IMR-90 (cell line): Measurements from ENCODE around the gene METTL8. TPM values are rescaled to one million over a fixed set of nuclear protein-coding genes. Genes with fewer than 3 reads are reported as not detected.

Source experiments
- ATAC-seq: fragments of 200-7000 bp; cut with Tn5 transposase; 2 replicates; pipeline ENCODE4 v1.9.1; 2020; ENCODE audit warnings: low read depth, mild to moderate bottlenecking, moderate library complexity
- BruUV-seq: library from RNA; stranded (reverse); fragments of 400-500 nt; replicated peaks from 2 replicates; lab custom pipeline; 2021; lab: Mats Ljungman, UMichigan
- CTCF ChIA-PET: fragments of 300-600 bp; formaldehyde crosslinking; extraction: SDS; loops from one replicate; lab custom pipeline; 2021; ENCODE audit warnings: antibody characterized with exemption; lab: Yijun Ruan, JAX
- POLR2A ChIA-PET: fragments of 300-600 bp; sonication (Branson Sonifier 250); formaldehyde crosslinking; loops from one replicate; lab custom pipeline; 2022; ENCODE audit warnings: antibody characterized with exemption; ENCODE audit not compliant: unreplicated experiment; lab: Charles Lee
- DNase-seq: peaks from one replicate; pipeline ENCODE4 v3.0.0; 2013
- H2AFZ ChIP-seq: replicated peaks from 2 replicates; pipeline ENCODE3; 2013; ENCODE audit warnings: low read length, mild to moderate bottlenecking; ENCODE audit not compliant: poor library complexity
- H2AK5ac ChIP-seq: 2 replicates; pipeline ENCODE4 v1.6.1; 2013; ENCODE audit warnings: low read depth, low read length, inconsistent platforms
- H2AK9ac ChIP-seq: replicated peaks from 2 replicates; pipeline ENCODE3; 2013; ENCODE audit warnings: mild to moderate bottlenecking, low read depth, low read length, moderate library complexity; ENCODE audit not compliant: poor library complexity
- H2BK120ac ChIP-seq: 2 replicates; pipeline ENCODE4 v1.6.1; 2013; ENCODE audit warnings: low read depth, low read length, inconsistent platforms
- H2BK15ac ChIP-seq: 3 replicates; pipeline ENCODE4 v1.6.1; 2013; ENCODE audit warnings: low read depth, low read length, inconsistent platforms
- H2BK20ac ChIP-seq: 2 replicates; pipeline ENCODE4 v1.6.1; 2013; ENCODE audit warnings: low read depth, mild to moderate bottlenecking, inconsistent platforms, low read length, moderate library complexity
- H2BK5ac ChIP-seq: 2 replicates; pipeline ENCODE4 v1.6.1; 2013; ENCODE audit warnings: mild to moderate bottlenecking, low read depth, low read length, inconsistent platforms; ENCODE audit not compliant: poor library complexity, severe bottlenecking
- H3K14ac ChIP-seq: replicated peaks from 2 replicates; pipeline ENCODE4 v1.6.1; 2013; ENCODE audit warnings: low read depth, low read length, inconsistent platforms
- H3K18ac ChIP-seq: 2 replicates; pipeline ENCODE4 v1.6.1; 2013; ENCODE audit warnings: low read depth, low read length, control low read depth
- H3K23ac ChIP-seq: 2 replicates; pipeline ENCODE4 v1.6.1; 2013; ENCODE audit warnings: low read depth, low read length, inconsistent platforms
- H3K27ac ChIP-seq: 2 replicates; pipeline ENCODE4 v1.5.1; 2013; ENCODE audit warnings: mild to moderate bottlenecking, control low read depth, low read length; ENCODE audit not compliant: insufficient read depth
- H3K27me3 ChIP-seq: 2 replicates; pipeline ENCODE4 v1.6.1; 2013; ENCODE audit warnings: low read length; ENCODE audit not compliant: control insufficient read depth, insufficient read depth
- H3K36me3 ChIP-seq: 2 replicates; pipeline ENCODE4 v1.6.1; 2013; ENCODE audit warnings: low read length, mixed read lengths; ENCODE audit not compliant: control insufficient read depth, insufficient read depth
- H3K4ac ChIP-seq: 2 replicates; pipeline ENCODE4 v1.6.1; 2013; ENCODE audit warnings: low read depth, low read length, inconsistent platforms
- H3K4me1 ChIP-seq: 2 replicates; pipeline ENCODE4 v1.6.1; 2013; ENCODE audit warnings: low read length, mixed read lengths; ENCODE audit not compliant: control insufficient read depth, insufficient read depth
- H3K4me2 ChIP-seq: 2 replicates; pipeline ENCODE4 v1.6.1; 2013; ENCODE audit warnings: low read depth, mild to moderate bottlenecking, control low read depth, low read length, moderate library complexity
- H3K4me3 ChIP-seq: 2 replicates; pipeline ENCODE4 v1.5.1; 2013; ENCODE audit warnings: low read depth, mild to moderate bottlenecking, control low read depth, low read length, moderate library complexity; ENCODE audit not compliant: insufficient read depth
- H3K56ac ChIP-seq: 2 replicates; pipeline ENCODE4 v1.6.1; 2013; ENCODE audit warnings: low read length, inconsistent platforms; ENCODE audit not compliant: insufficient read depth; ENCODE audit errors: extremely low read depth
- H3K79me1 ChIP-seq, 2 experiments: 2 replicates each; pipeline ENCODE4 v1.6.1; 2013; ENCODE audit warnings: low read length in 2 of 2, inconsistent platforms in 1 of 2, low read depth in 1 of 2
- H3K9ac ChIP-seq: 2 replicates; pipeline ENCODE4 v1.6.1; 2013; ENCODE audit warnings: low read depth, low read length, control low read depth
- H3K9me1 ChIP-seq: 2 replicates; pipeline ENCODE4 v1.6.1; 2013; ENCODE audit warnings: low read length, inconsistent platforms; ENCODE audit not compliant: insufficient read depth
- H3K9me3 ChIP-seq: 2 replicates; pipeline ENCODE4 v1.6.1; 2013; ENCODE audit warnings: low read length; ENCODE audit not compliant: control insufficient read depth, insufficient read depth
- H4K20me1 ChIP-seq: 2 replicates; pipeline ENCODE4 v1.6.1; 2013; ENCODE audit warnings: low read length, inconsistent platforms; ENCODE audit not compliant: insufficient read depth
- H4K5ac ChIP-seq: 2 replicates; pipeline ENCODE4 v1.6.1; 2013; ENCODE audit warnings: mild to moderate bottlenecking, low read depth, low read length, control low read depth
- H4K8ac ChIP-seq, 2 experiments: 2 replicates each; pipeline ENCODE4 v1.6.1; 2013; ENCODE audit warnings: low read depth in 2 of 2, low read length in 2 of 2, control low read depth in 1 of 2, inconsistent platforms in 1 of 2
- H4K91ac ChIP-seq: 2 replicates; pipeline ENCODE4 v1.6.1; 2013; ENCODE audit warnings: low read depth, low read length, inconsistent platforms; ENCODE audit not compliant: insufficient read depth
- BHLHE40 ChIP-seq: fragments of 150-350 bp; IDR thresholded peaks from 2 replicates; pipeline ENCODE4 v1.6.1; 2016; ENCODE audit warnings: mild to moderate bottlenecking, low read depth, low read length
- CEBPB ChIP-seq: IDR thresholded peaks from 2 replicates; pipeline ENCODE4 v1.6.1; 2012; ENCODE audit warnings: low read depth, low read length, improper control_type of control experiment
- MAFK ChIP-seq: IDR thresholded peaks from 2 replicates; pipeline ENCODE4 v1.6.1; 2012; ENCODE audit warnings: low read depth, low read length, improper control_type of control experiment
- MAZ ChIP-seq: IDR thresholded peaks from 2 replicates; pipeline ENCODE4 v1.6.1; 2012; ENCODE audit warnings: low read depth, mild to moderate bottlenecking, low read length, improper control_type of control experiment, moderate library complexity, borderline replicate concordance
- MXI1 ChIP-seq: IDR thresholded peaks from 2 replicates; pipeline ENCODE4 v1.6.1; 2012; ENCODE audit warnings: low read depth, mild to moderate bottlenecking, low read length, moderate library complexity, borderline replicate concordance
- NFE2L2 ChIP-seq: fragments of 150-350 bp; IDR thresholded peaks from 2 replicates; pipeline ENCODE4 v1.6.1; 2016; ENCODE audit warnings: low read depth, mild to moderate bottlenecking, low read length
- RFX5 ChIP-seq: IDR thresholded peaks from 2 replicates; pipeline ENCODE4 v1.8.0; 2012; ENCODE audit warnings: low read depth, mild to moderate bottlenecking, low read length, moderate library complexity
- SMC3 ChIP-seq: fragments of 150-350 bp; IDR thresholded peaks from 2 replicates; pipeline ENCODE4 v1.6.1; 2016; ENCODE audit warnings: low read depth, mild to moderate bottlenecking, antibody characterized with exemption, low read length, moderate library complexity
- WGBS, 2 experiments: methylation state at CpG; one replicate each; pipeline versions ENCODE4 v1.1.5 to v1.1.7; 2013; ENCODE audit warnings: missing lambda C conversion rate in 2 of 2; ENCODE audit not compliant: insufficient read length in 1 of 2; ENCODE audit errors: extremely low coverage in 2 of 2; 5-methylcytosine and 5-hydroxymethylcytosine counted together
- dilution Hi-C: fragments of 300-500 bp; cut with HindIII; formaldehyde crosslinking; loops from one replicate; pipeline ENCODE4 v1.14.3; 2018; ENCODE audit warnings: low sequenced_read_pairs; ENCODE audit not compliant: unreplicated experiment
- in situ Hi-C: fragments of 300-500 bp; cut with MboI; formaldehyde crosslinking; loops from 3 replicates; pipeline ENCODE4 v1.14.3; 2019; ENCODE audit warnings: low sequenced_read_pairs, inconsistent platforms, mixed read lengths
- intact Hi-C: fragments of 100-400 bp; cut with micrococcal nuclease; formaldehyde crosslinking; loops from 2 replicates; pipeline ENCODE4 v1.10.0; 2022
- polyA plus RNA-seq, 3 experiments: library from polyadenylated mRNA; depleted of rRNA; stranded (reverse); fragments of >200 nt; gene quantifications; 2 replicates each; pipeline ENCODE4 v1.2.3, GENCODE V29; 2012; ENCODE audit warnings: low replicate concordance in 1 of 3
- total RNA-seq: library from RNA; depleted of rRNA; stranded (reverse); fragments of >200 nt; gene quantifications from 2 replicates; pipeline ENCODE4 v1.2.3, GENCODE V29; 2012
- TF ChIP-seq, protein P1 (sequence below): fragments of 150-350 bp; IDR thresholded peaks from 2 replicates; pipeline ENCODE4 v1.6.1; 2016; ENCODE audit warnings: low read depth, mild to moderate bottlenecking, low read length, moderate library complexity, borderline replicate concordance

METTL8 gene
- total and polyA plus RNA-seq, 2 of the 4 experiments (the other 2 are of a cell fraction) = 6.9 to 10.6 TPM

DNA sequence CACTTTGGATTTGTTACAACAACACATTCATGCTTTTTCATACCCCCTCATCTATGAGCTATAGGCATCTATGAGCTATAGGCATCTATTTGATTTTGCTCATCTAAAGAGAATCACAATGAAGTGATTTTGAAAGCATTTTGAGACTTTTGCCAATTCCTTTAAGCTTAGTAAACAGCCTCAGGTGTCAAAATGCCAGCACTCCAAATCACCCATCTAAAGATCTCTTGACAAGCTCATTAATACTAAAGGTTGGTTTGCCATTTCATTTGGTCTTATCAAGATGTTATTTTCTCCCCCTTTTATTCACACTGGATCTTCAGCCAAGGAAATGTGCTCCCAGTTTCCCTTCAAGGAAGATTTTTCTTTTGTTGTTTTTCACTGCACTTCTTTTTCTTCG, 162.4 kb downstream of the METTL8 start:
- H3K36me3 ChIP-seq = no peaks in the 10 kb centered on the region
- H4K20me1 ChIP-seq = no peaks in the 10 kb centered on the region; the same call in 1 of the 2 replicates
- ATAC-seq (no peak), DNase-seq (no peak)
- in situ Hi-C loops (no loop called here), dilution Hi-C loops (no loop called here), intact Hi-C loops (no loop called here)
- no peak overlapping the region for H2AFZ ChIP-seq
- ChIA-PET CTCF (no interaction called here), POLR2A (interaction anchor here (0.6 kb wide), 1 partner anchor 443 kb away, joined by 3 read pairs; no protein-coding TSS in a partner anchor)
- no peaks in the 10 kb centered on the region; the same call in 1 of the 2 replicates for H3K27me3 ChIP-seq
- H3K27ac ChIP-seq = no peak overlapping the region
- H2BK20ac ChIP-seq = peak overlapping the region; percentile 13; the same call in 1 of the 2 replicates
- no peak overlapping the region for H4K91ac ChIP-seq
- H2BK5ac ChIP-seq = no peak overlapping the region
- H3K4me2 ChIP-seq = no peak overlapping the region
- H2BK15ac ChIP-seq = no peak overlapping the region; the same call in 2 of the 3 replicates
- H3K4me3 ChIP-seq = no peak overlapping the region
- peaks cover 1% of the 10 kb centered on the region; the same call in 1 of the 2 replicates for H3K4me1 ChIP-seq
- no peaks in the 10 kb centered on the region for H3K9me1 ChIP-seq
- no peak overlapping the region for H3K14ac ChIP-seq
- no peak overlapping the region for H3K56ac ChIP-seq
- H3K18ac ChIP-seq = peak overlapping the region; percentile 60
- H3K79me1 ChIP-seq = no peaks in the 10 kb centered on the region
- 0 out of 2 replicates have a peak overlapping the region, but pooled peaks have one; percentile 18 for H2BK120ac ChIP-seq
- H3K4ac ChIP-seq = no peak overlapping the region
- H4K5ac ChIP-seq = no peak overlapping the region
- H3K9ac ChIP-seq = no peak overlapping the region
- no peak overlapping the region for H2AK9ac ChIP-seq
- BruUV-seq = no TSS peak
- H3K9me3 ChIP-seq = no peaks in the 10 kb centered on the region
- H2AK5ac ChIP-seq = no peak overlapping the region
- no peak overlapping the region for H4K8ac ChIP-seq
- H3K23ac ChIP-seq = no peak overlapping the region
- TF ChIP-seq MAZ = no peak
- TF ChIP-seq MXI1 = no peak
- no peak for TF ChIP-seq BHLHE40
- no peak for TF ChIP-seq RFX5
- no peak for TF ChIP-seq NFE2L2
- TF ChIP-seq, protein P1, sequence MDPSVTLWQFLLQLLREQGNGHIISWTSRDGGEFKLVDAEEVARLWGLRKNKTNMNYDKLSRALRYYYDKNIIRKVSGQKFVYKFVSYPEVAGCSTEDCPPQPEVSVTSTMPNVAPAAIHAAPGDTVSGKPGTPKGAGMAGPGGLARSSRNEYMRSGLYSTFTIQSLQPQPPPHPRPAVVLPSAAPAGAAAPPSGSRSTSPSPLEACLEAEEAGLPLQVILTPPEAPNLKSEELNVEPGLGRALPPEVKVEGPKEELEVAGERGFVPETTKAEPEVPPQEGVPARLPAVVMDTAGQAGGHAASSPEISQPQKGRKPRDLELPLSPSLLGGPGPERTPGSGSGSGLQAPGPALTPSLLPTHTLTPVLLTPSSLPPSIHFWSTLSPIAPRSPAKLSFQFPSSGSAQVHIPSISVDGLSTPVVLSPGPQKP = no peak
- no peak for TF ChIP-seq SMC3
- TF ChIP-seq CEBPB = no peak
- TF ChIP-seq MAFK = no peak
- no CpG with 5 or more reads among the region's 1 CpG for WGBS, 2 experiments
